Hematopoietic multipotent progenitor cell treated with erythropoietin and hydrocortisone succinate and interleukin-3 and kit ligand, for 4 days (in vitro differentiated cells): ENCODE data around the gene LY6G5C.

Experiments used
- DNase-seq: peaks from one replicate; pipeline ENCODE4 v3.0.0-alpha.2; 2015

The LY6G5C gene

GRCh38 chr6:31689249-31690110 is 8.6 kb upstream of the LY6G5C start:
- peak; percentile 33 for DNase-seq

GRCh38 chr6:31687860-31688693 is 7.2 kb upstream of the LY6G5C start:
- DNase-seq: no peak

GRCh38 chr6:31687321-31687720 is 6.5 kb upstream of the LY6G5C start:
- DNase-seq: no peak

GRCh38 chr6:31686483-31686882 is 5.6 kb upstream of the LY6G5C start:
- DNase-seq: peak; percentile 76

GRCh38 chr6:31683591-31683990 is 2.7 kb upstream of the LY6G5C start:
- no peak for DNase-seq

GRCh38 chr6:31681135-31681671 is 336 bp upstream of the LY6G5C start:
- peak; percentile 80 for DNase-seq

- no peak for DNase-seq
Observed at GRCh38 chr6:31677955-31678354, 2.9 kb downstream of the LY6G5C start.

- DNase-seq: no peak
Observed at GRCh38 chr6:31676904-31677303, 4.0 kb downstream of the LY6G5C start.

- no peak for DNase-seq
Observed at GRCh38 chr6:31676322-31676903, 4.5 kb downstream of the LY6G5C start.

GRCh38 chr6:31669676-31670075 is 11.2 kb downstream of the LY6G5C start, which contains the start of gene LY6G5B:
LY6G5B (plus strand) TSS chr6:31669976; CDS start chr6:31670951, 975 bp downstream.
- no peak for DNase-seq

- DNase-seq: peak; percentile 28
Observed at GRCh38 chr6:31666337-31666965, 14.4 kb downstream of the LY6G5C start.

GRCh38 chr6:31665501-31666336 is 15.1 kb downstream of the LY6G5C start, which contains the start of gene CSNK2B:
CSNK2B (plus strand) TSS chr6:31666080; CDS start chr6:31666832, 752 bp downstream.
- DNase-seq: peak; percentile 100

GRCh38 chr6:31664790-31665500 is 15.9 kb downstream of the LY6G5C start, which contains the start of gene GPANK1:
GPANK1 (minus strand) TSS chr6:31664997; CDS start chr6:31664478, 519 bp downstream.
- DNase-seq: peak; percentile 99

GRCh38 chr6:31663961-31664789 is 16.7 kb downstream of the LY6G5C start:
- peak; percentile 40 for DNase-seq

- no peak for DNase-seq
Observed at GRCh38 chr6:31663126-31663960, 17.5 kb downstream of the LY6G5C start.

GRCh38 chr6:31662124-31662723 is 18.6 kb downstream of the LY6G5C start:
- DNase-seq: no peak

GRCh38 chr6:31661262-31662123 is 19.4 kb downstream of the LY6G5C start:
- peak; percentile 48 for DNase-seq
